ENCODE results near the gene CPNE2. TPM values are rescaled to one million over a fixed set of nuclear protein-coding genes. Genes with fewer than 3 reads are reported as not detected.
A peak's percentile ranks its signal among the peaks of the same experiment; 100 is the strongest.

CPNE2 gene
- total and polyA plus RNA-seq, 2 of the 8 experiments (the other 6 are each of a cell fraction or from before 2014, with no cell fraction given), result 10.6 to 39.5 TPM

- no peak for FAIRE-seq
- Histone ChIP-seq H3K4me1 (replicated peaks in 1 of 4; ENCODE audit: control insufficient read depth in 3 of 4, insufficient read depth in 4 of 4, low read length in 3 of 4) (peaks cover 0 to 9% (median 7%) of the 10 kb centered on the region in 4 experiments; a peak in 6 of 7 replicates), H3K18ac (ENCODE audit: extremely low read depth, low read length) (no peak overlapping the region), H2BK120ac (replicated peaks; ENCODE audit: low read depth, low read length) (no peak overlapping the region), H3K4me3 (ENCODE audit: extremely low read depth in 1 of 4, insufficient read depth in 2 of 4, low read depth in 3 of 4, low read length in 4 of 4) (no peak overlapping the region), H2BK20ac (ENCODE audit: low read length) (0 out of 2 replicates have a peak overlapping the region, but pooled peaks have one; percentile 61), H2BK12ac (ENCODE audit: low read depth, low read length) (no peak overlapping the region), H4K5ac (ENCODE audit: insufficient read length, low read depth, low read length) (no peak overlapping the region), H3K79me1 (ENCODE audit: low read depth, low read length) (no peaks in the 10 kb centered on the region), H3K9me3 (ENCODE audit: insufficient read depth in 2 of 2, low read depth in 1 of 2, low read length in 1 of 2) (no peaks in the 10 kb centered on the region), H3K23ac (ENCODE audit: insufficient read length) (no peak overlapping the region), H3K56ac (replicated peaks; ENCODE audit: insufficient read length, low read depth, low read length) (no peak overlapping the region), H3K4me2 (ENCODE audit: insufficient read depth in 1 of 2, low read depth in 2 of 2, low read length in 2 of 2) (no peak overlapping the region), H2BK15ac (ENCODE audit: low read length) (peak overlapping the region; percentile 46; the same call in 1 of the 2 replicates), H4K8ac (ENCODE audit: extremely low read depth, insufficient read depth, low read length) (0 out of 2 replicates have a peak overlapping the region, but pooled peaks have one; percentile 28), H3K9ac (replicated peaks in 1 of 4; ENCODE audit: extremely low read depth in 1 of 4, low read depth in 3 of 4, low read length in 3 of 4) (no peak overlapping the region; a peak in 1 of 7 replicates), H4K91ac (replicated peaks; ENCODE audit: insufficient read length, low read length) (no peak overlapping the region), H2AFZ (ENCODE audit: low read length) (no peak overlapping the region), H4K20me1 (replicated peaks in 1 of 2; ENCODE audit: control insufficient read depth in 1 of 2, insufficient read depth in 2 of 2, low read length in 2 of 2) (no peaks in the 10 kb centered on the region), H2AK5ac (ENCODE audit: low read depth, low read length) (peak overlapping the region; percentile 71; the same call in 1 of the 2 replicates), H3K14ac (ENCODE audit: insufficient read length) (no peak overlapping the region), H3K79me2 (ENCODE audit: control insufficient read depth in 1 of 2, insufficient read depth in 2 of 2, low read length in 2 of 2) (no peaks in the 10 kb centered on the region), H3K36me3 (ENCODE audit: control insufficient read depth in 2 of 4, insufficient read depth in 4 of 4, low read length in 3 of 4) (no peaks in the 10 kb centered on the region), H3K4ac (replicated peaks; ENCODE audit: insufficient read length, low read depth, low read length) (no peak overlapping the region), H3K27me3 (replicated peaks in 1 of 4; ENCODE audit: control insufficient read depth in 3 of 4, extremely low read depth in 1 of 4, insufficient read depth in 3 of 4, low read length in 3 of 4) (no peaks in the 10 kb centered on the region), H3K23me2 (ENCODE audit: low read depth, low read length) (no peaks in the 10 kb centered on the region), H3K27ac (ENCODE audit: low read depth, low read length) (no peak overlapping the region), H2BK5ac (ENCODE audit: low read depth, low read length) (peak overlapping the region; percentile 52; the same call in 1 of the 2 replicates)
- TF ChIP-seq SIRT6 (IDR thresholded peaks at IDR 0.05; ENCODE audit: low read length) (no peak), RNF2 (IDR thresholded peaks at IDR 0.05; ENCODE audit: borderline replicate concordance, low read depth, low read length, missing control alignments, poor library complexity, severe bottlenecking) (no peak), CBX8 (IDR thresholded peaks at IDR 0.05; ENCODE audit: borderline replicate concordance, low read depth, low read length) (no peak), SAP30 (IDR thresholded peaks at IDR 0.05; ENCODE audit: insufficient read depth, insufficient replicate concordance, low read length) (no peak), SP1 (IDR thresholded peaks at IDR 0.05; ENCODE audit: low read depth, low read length) (no peak), GABPA (IDR thresholded peaks at IDR 0.05; ENCODE audit: borderline replicate concordance, insufficient read depth, low read length) (no peak), ATF3 (IDR thresholded peaks at IDR 0.05; ENCODE audit: insufficient read depth, low read depth, low read length) (no peak), BRCA1 (IDR thresholded peaks at IDR 0.05; ENCODE audit: low read depth, low read length) (no peak), TEAD4 (IDR thresholded peaks at IDR 0.05; ENCODE audit: low read depth, low read length) (no peak), CBX5 (IDR thresholded peaks at IDR 0.05; ENCODE audit: low read depth, low read length) (no peak)
- CTCF ChIA-PET (ENCODE audit: partially characterized antibody), result interaction anchor here (1.1 to 4.2 kb wide), 4 partner anchors 8 to 57 kb away, joined by 4 to 32 read pairs (median 6); no protein-coding TSS in a partner anchor
- POLR2A ChIA-PET (ENCODE audit: partially characterized antibody), result interaction anchor here (1.2 to 1.6 kb wide), 3 partner anchors 10 to 15 kb away, joined by 3 to 4 read pairs (median 3); no protein-coding TSS in a partner anchor
- 93% methylated on average over 16 of the region's 16 CpGs; no CpG with 5 or more reads in 1 of the 2 experiments for WGBS, 2 experiments (ENCODE audit: extremely low coverage in 1 of 2, insufficient coverage in 1 of 2, insufficient read length in 1 of 2, insufficient replicate concordance in 2 of 2, low coverage in 1 of 2, low lambda C conversion rate in 2 of 2, missing lambda C conversion rate in 1 of 2)
- DNase-seq (ENCODE audit: low read depth in 1 of 2, low spot score in 2 of 2), result no peak
Observed at GRCh38 chr16:57141822-57142631, 49.6 kb downstream of the CPNE2 start.
